CD4-positive, alpha-beta memory T cell (primary cell): ENCODE results near the gene MYPOP. TPM values are rescaled to one million over a fixed set of nuclear protein-coding genes. Genes with fewer than 3 reads are reported as not detected.

ENCODE experiments used
- CTCF ChIA-PET: fragments of 350-600 bp; sonication (Branson Sonifier 250); formaldehyde crosslinking; loops from one replicate; lab custom pipeline; 2021; ENCODE audit warnings: inconsistent platforms; ENCODE audit not compliant: partially characterized antibody; lab: Charles Lee
- POLR2A ChIA-PET: fragments of 350-600 bp; sonication (Branson Sonifier 250); formaldehyde crosslinking; loops from one replicate; lab custom pipeline; 2021; ENCODE audit not compliant: partially characterized antibody; lab: Charles Lee
- DNase-seq, 5 donors: peaks; one replicate each; pipeline versions ENCODE4 v3.0.0 to v3.0.0-alpha.2; 2020 to 2022; ENCODE audit warnings: mixed read lengths in 1 of 5
- H3K27ac ChIP-seq: one replicate; pipeline ENCODE4 v1.7.0; 2013; ENCODE audit warnings: low read depth, low read length
- H3K27me3 ChIP-seq: 2 replicates; pipeline ENCODE4 v1.7.0; 2013; ENCODE audit warnings: mild to moderate bottlenecking, low read length, moderate library complexity; ENCODE audit not compliant: insufficient read depth
- H3K36me3 ChIP-seq: 2 replicates; pipeline ENCODE4 v1.7.0; 2013; ENCODE audit warnings: mild to moderate bottlenecking, low read length, moderate library complexity; ENCODE audit not compliant: insufficient read depth
- H3K4me1 ChIP-seq: 2 replicates; pipeline ENCODE4 v1.7.0; 2013; ENCODE audit warnings: mild to moderate bottlenecking, low read length, moderate library complexity; ENCODE audit not compliant: insufficient read depth
- H3K4me3 ChIP-seq, 2 donors: one replicate each; pipeline ENCODE4 v1.7.0; 2013; ENCODE audit warnings: low read length in 2 of 2, mild to moderate bottlenecking in 1 of 2
- H3K9me3 ChIP-seq, 2 donors: one replicate each; pipeline ENCODE4 v1.7.0; 2013; ENCODE audit warnings: low read length in 2 of 2, control low read depth in 1 of 2; ENCODE audit not compliant: control insufficient read depth in 1 of 2
- H3K27ac Mint-ChIP-seq, 7 donors: one replicate each; pipeline ENCODE4 v1.8.0; 2020 to 2021; ENCODE audit warnings: mixed read lengths in 7 of 7, mild to moderate bottlenecking in 6 of 7, inconsistent platforms in 3 of 7, moderate library complexity in 3 of 7
- H3K27me3 Mint-ChIP-seq, 2 donors: one replicate each; pipeline ENCODE4 v1.8.0; 2020 to 2021; ENCODE audit warnings: mixed read lengths in 2 of 2
- H3K36me3 Mint-ChIP-seq, 2 donors: one replicate each; pipeline ENCODE4 v1.8.0; 2020 to 2021; ENCODE audit warnings: mixed read lengths in 2 of 2, inconsistent platforms in 1 of 2, mild to moderate bottlenecking in 1 of 2
- H3K4me1 Mint-ChIP-seq, 4 donors: one replicate each; pipeline ENCODE4 v1.8.0; 2020 to 2021; ENCODE audit warnings: mixed read lengths in 4 of 4, mild to moderate bottlenecking in 1 of 4
- H3K4me3 Mint-ChIP-seq, 8 donors: one replicate each; pipeline ENCODE4 v1.8.0; 2020 to 2021; ENCODE audit warnings: mixed read lengths in 8 of 8, mild to moderate bottlenecking in 7 of 8, moderate library complexity in 6 of 8, inconsistent platforms in 3 of 8
- H3K9me3 Mint-ChIP-seq, 8 donors: one replicate each; pipeline ENCODE4 v1.8.0; 2020 to 2021; ENCODE audit warnings: mixed read lengths in 8 of 8, mild to moderate bottlenecking in 5 of 8, inconsistent platforms in 3 of 8, moderate library complexity in 1 of 8
- intact Hi-C: fragments of 100-400 bp; cut with micrococcal nuclease; formaldehyde crosslinking; loops from one replicate; pipeline ENCODE4 v1.15.1; 2023
- polyA plus RNA-seq, 2 donors: library from polyadenylated mRNA; unstranded; fragments of 300-500 nt; fragmentation: Illumina TruSeq; gene quantifications; one replicate each; pipeline ENCODE4 v1.2.3, GENCODE V29; 2021
- total RNA-seq, 2 experiments: library from RNA; stranded (reverse); gene quantifications; one replicate each; pipeline ENCODE4 v1.2.3, GENCODE V29; 2021

Gene MYPOP
- total RNA-seq (10 to 100 TPM; 12.9 to 15.1 TPM), polyA plus RNA-seq (under 1 TPM; 0.10 to 0.87 TPM)

GRCh38 chr19:45901912-45902650 is at the start of gene MYPOP:
MYPOP (minus strand) TSS chr19:45902613; CDS start chr19:45901773, 840 bp downstream.
- H3K4me3 Mint-ChIP-seq, result peak within 1 kb of the TSS; percentile 94 to 98 (median 96)
- peak within 1 kb of the TSS; percentile 86 to 90 for H3K4me3 ChIP-seq

GRCh38 chr19:45947926-45948325 is 45.5 kb upstream of the MYPOP start:
- intact Hi-C loops, result no loop called here
- no peak overlapping the region for H3K27ac Mint-ChIP-seq
- DNase-seq, result no peak
- ChIA-PET CTCF (no interaction called here), POLR2A (no interaction called here)
- peaks cover 6% of the 10 kb centered on the region for H3K4me1 ChIP-seq
- no peak overlapping the region for H3K27ac ChIP-seq
- H3K4me3 ChIP-seq, result no peak overlapping the region
- H3K27me3 Mint-ChIP-seq, result peaks cover 16 to 26% of the 10 kb centered on the region in 2 donors
- H3K27me3 ChIP-seq, result no peaks in the 10 kb centered on the region
- H3K4me1 Mint-ChIP-seq, result peaks cover 0 to 10% (median 1%) of the 10 kb centered on the region in 4 donors
- peaks cover 0 to 4% (median 0%) of the 10 kb centered on the region in 8 donors for H3K9me3 Mint-ChIP-seq
- H3K9me3 ChIP-seq, result no peaks in the 10 kb centered on the region
- no peaks in the 10 kb centered on the region for H3K36me3 ChIP-seq
- no peak overlapping the region for H3K4me3 Mint-ChIP-seq
- no peaks in the 10 kb centered on the region for H3K36me3 Mint-ChIP-seq

More at GRCh38 chr19:45901912-45902650, at the start of gene MYPOP:
- Mint-ChIP-seq H3K36me3 (peaks cover 13 to 27% of the 10 kb centered on the region in 2 donors), H3K4me1 (peaks cover 9 to 32% (median 12%) of the 10 kb centered on the region in 4 donors), H3K27me3 (no peaks in the 10 kb centered on the region), H3K27ac (peak within 1 kb of the TSS; percentile 88 to 96 (median 95)), H3K9me3 (peaks cover 0 to 4% (median 0%) of the 10 kb centered on the region in 8 donors)
- CTCF ChIA-PET, result interaction anchor here (1.0 to 2.9 kb wide), 9 partner anchors 10 to 123 kb away, joined by 3 to 14 read pairs (median 5); partner anchors contain the start of genes FOXA3 and IRF2BP1
- peak within 1 kb of the TSS; percentile 79 for H3K27ac ChIP-seq
- intact Hi-C loops, result loop anchor here (1.0 to 5.0 kb wide), 6 partner anchors 16 to 495 kb away; partner anchors contain the start of genes CCDC61, IRF2BP1, POLR1G and SYMPK
- H3K27me3 ChIP-seq, result no peaks in the 10 kb centered on the region
- H3K4me1 ChIP-seq, result peaks cover 19% of the 10 kb centered on the region
- peaks cover 8% of the 10 kb centered on the region for H3K36me3 ChIP-seq
- no peaks in the 10 kb centered on the region for H3K9me3 ChIP-seq
- no peak for DNase-seq
- POLR2A ChIA-PET, result interaction anchor here (0.6 to 4.7 kb wide), 14 partner anchors 10 to 725 kb away, joined by 3 to 83 read pairs (median 6); partner anchors contain the start of genes CCDC61, FOXA3, GIPR and IRF2BP1

GRCh38 chr19:45940515-45940805 is 38.0 kb upstream of the MYPOP start:
- no peak overlapping the region for H3K4me3 ChIP-seq
- no peaks in the 10 kb centered on the region for H3K27me3 ChIP-seq
- no peak overlapping the region for H3K27ac Mint-ChIP-seq
- intact Hi-C loops, result no loop called here
- POLR2A ChIA-PET, result no interaction called here
- no peak overlapping the region for H3K4me3 Mint-ChIP-seq
- H3K36me3 ChIP-seq, result no peaks in the 10 kb centered on the region
- no peak overlapping the region for H3K27ac ChIP-seq
- CTCF ChIA-PET, result no interaction called here
- DNase-seq, result no peak
- no peaks in the 10 kb centered on the region for H3K36me3 Mint-ChIP-seq
- peaks cover 0 to 8% (median 0%) of the 10 kb centered on the region in 8 donors for H3K9me3 Mint-ChIP-seq
- no peaks in the 10 kb centered on the region for H3K4me1 Mint-ChIP-seq
- H3K9me3 ChIP-seq, result no peaks in the 10 kb centered on the region
- H3K4me1 ChIP-seq, result no peaks in the 10 kb centered on the region
- peaks cover 20 to 38% of the 10 kb centered on the region in 2 donors for H3K27me3 Mint-ChIP-seq

- no peaks in the 10 kb centered on the region for H3K27me3 ChIP-seq
- POLR2A ChIA-PET, result no interaction called here
- peaks cover 20 to 41% of the 10 kb centered on the region in 2 donors for H3K27me3 Mint-ChIP-seq
These were observed 37.5 kb upstream of the MYPOP start for GRCh38 chr19:45939792-45940514.

GRCh38 chr19:45938733-45939319 is 36.4 kb upstream of the MYPOP start:
- Histone ChIP-seq H3K36me3 (no peaks in the 10 kb centered on the region), H3K4me3 (no peak overlapping the region), H3K27me3 (peaks cover 5% of the 10 kb centered on the region), H3K9me3 (no peaks in the 10 kb centered on the region), H3K27ac (no peak overlapping the region), H3K4me1 (no peaks in the 10 kb centered on the region)
- CTCF ChIA-PET, result no interaction called here
- H3K27ac Mint-ChIP-seq, result no peak overlapping the region
- H3K9me3 Mint-ChIP-seq, result peaks cover 0 to 8% (median 0%) of the 10 kb centered on the region in 8 donors
- H3K4me3 Mint-ChIP-seq, result no peak overlapping the region
- POLR2A ChIA-PET, result no interaction called here
- H3K4me1 Mint-ChIP-seq, result no peaks in the 10 kb centered on the region
- peaks cover 25 to 41% of the 10 kb centered on the region in 2 donors for H3K27me3 Mint-ChIP-seq
- no peaks in the 10 kb centered on the region for H3K36me3 Mint-ChIP-seq
- intact Hi-C loops, result no loop called here
- no peak for DNase-seq

More at GRCh38 chr19:45939792-45940514, 37.5 kb upstream of the MYPOP start:
- Histone ChIP-seq H3K4me1 (no peaks in the 10 kb centered on the region), H3K36me3 (no peaks in the 10 kb centered on the region), H3K27ac (no peak overlapping the region), H3K9me3 (no peaks in the 10 kb centered on the region), H3K4me3 (no peak overlapping the region)
- Mint-ChIP-seq H3K27ac (no peak overlapping the region), H3K9me3 (peaks cover 0 to 8% (median 0%) of the 10 kb centered on the region in 8 donors), H3K4me3 (no peak overlapping the region), H3K36me3 (no peaks in the 10 kb centered on the region), H3K4me1 (no peaks in the 10 kb centered on the region)
- CTCF ChIA-PET, result no interaction called here
- intact Hi-C loops, result no loop called here
- DNase-seq, result no peak

- H3K9me3 Mint-ChIP-seq, result peaks cover 0 to 8% (median 0%) of the 10 kb centered on the region in 8 donors
- H3K4me3 ChIP-seq, result no peak overlapping the region
- ChIA-PET CTCF (no interaction called here), POLR2A (no interaction called here)
- peaks cover 5% of the 10 kb centered on the region for H3K27me3 ChIP-seq
- H3K27me3 Mint-ChIP-seq, result peaks cover 22 to 40% of the 10 kb centered on the region in 2 donors
- DNase-seq, result no peak
- no peaks in the 10 kb centered on the region for H3K4me1 Mint-ChIP-seq
- no peaks in the 10 kb centered on the region for H3K36me3 Mint-ChIP-seq
- H3K36me3 ChIP-seq, result no peaks in the 10 kb centered on the region
- H3K27ac Mint-ChIP-seq, result no peak overlapping the region
- H3K27ac ChIP-seq, result no peak overlapping the region
- no peak overlapping the region for H3K4me3 Mint-ChIP-seq
- intact Hi-C loops, result no loop called here
- no peaks in the 10 kb centered on the region for H3K4me1 ChIP-seq
- H3K9me3 ChIP-seq, result no peaks in the 10 kb centered on the region
These were observed 32.9 kb upstream of the MYPOP start for GRCh38 chr19:45935267-45935666.
